Kidney (tissue), 14 donors: Measurements from ENCODE around the gene NRP2. TPM values are rescaled to one million over a fixed set of nuclear protein-coding genes. Genes with fewer than 3 reads are reported as not detected.

Source experiments
- DNase-seq, 5 donors: peaks; one replicate each; pipeline ENCODE4 v3.0.0-alpha.2; 2013 to 2020
- FAIRE-seq: peaks from 2 replicates; lab custom pipeline; 2012; peaks lifted over from hg19 to GRCh38; lab: Jason Lieb, UNC
- H3K27ac ChIP-seq, 2 donors: one replicate each; pipeline ENCODE4 v1.7.0; 2013; ENCODE audit warnings: low read depth in 2 of 2, low read length in 2 of 2, inconsistent platforms in 1 of 2
- H3K27me3 ChIP-seq: one replicate; pipeline ENCODE4 v1.7.1; 2013; ENCODE audit warnings: low read length, inconsistent platforms; ENCODE audit not compliant: control insufficient read depth, insufficient read depth
- H3K36me3 ChIP-seq, 3 donors: one replicate each; pipeline versions ENCODE4 v1.7.0 to v1.7.1; 2013; ENCODE audit warnings: low read length in 3 of 3, control low read depth in 1 of 3, inconsistent platforms in 1 of 3; ENCODE audit not compliant: insufficient read depth in 3 of 3, control insufficient read depth in 2 of 3
- H3K4me1 ChIP-seq, 3 donors: one replicate each; pipeline versions ENCODE4 v1.7.0 to v1.7.1; 2013; ENCODE audit warnings: low read length in 3 of 3, inconsistent platforms in 1 of 3, low read depth in 1 of 3; ENCODE audit not compliant: control insufficient read depth in 2 of 3, insufficient read depth in 2 of 3
- H3K4me3 ChIP-seq, 3 donors: one replicate each; pipeline versions ENCODE4 v1.7.0 to v1.8.1; 2013; ENCODE audit warnings: low read length in 3 of 3, control low read depth in 1 of 3, inconsistent platforms in 1 of 3
- H3K9ac ChIP-seq, 3 donors: one replicate each; pipeline versions ENCODE4 v1.7.0 to v1.7.1; 2013; ENCODE audit warnings: low read length in 3 of 3, control low read depth in 1 of 3, inconsistent platforms in 1 of 3
- H3K9me3 ChIP-seq, 3 donors: one replicate each; pipeline versions ENCODE4 v1.7.0 to v1.7.1; 2013; ENCODE audit warnings: low read length in 3 of 3, control low read depth in 1 of 3, inconsistent platforms in 1 of 3; ENCODE audit not compliant: control insufficient read depth in 2 of 3, insufficient read depth in 1 of 3
- intact Hi-C: fragments of 100-400 bp; cut with DNase I; formaldehyde crosslinking; loops from one replicate; pipeline ENCODE4 v1.11.1; 2022
- polyA plus RNA-seq: library from polyadenylated mRNA; stranded (reverse); fragments of 350-450 nt; fragmentation: Illumina TruSeq; extraction: RNeasy Lipid Tissue Mini Kit (QIAGEN cat#74804); gene quantifications from one replicate; pipeline ENCODE4 v1.2.3, GENCODE V29; 2014; ENCODE audit warnings: low read depth, low replicate concordance; ENCODE audit not compliant: insufficient read depth
- total RNA-seq: library from RNA; stranded (reverse); fragmentation: NEBNext Ultra II Directional; extraction: Animal tissue kit (Norgen Biotek cat#: 25700); gene quantifications from one replicate; pipeline ENCODE4 v1.2.1, GENCODE V29; 2021
- TF ChIP-seq, protein P1 (sequence below): IDR thresholded peaks from 3 replicates; pipeline ENCODE4 v1.5.1; 2012; ENCODE audit warnings: mild to moderate bottlenecking, moderate library complexity, borderline replicate concordance; ENCODE audit not compliant: insufficient read depth; ENCODE audit errors: extremely low read depth
- donor health status: control.
- donor health status: control.
- donor health status: control.
- donor health status: control.
- donor health status: control.
- donor health status: DM: yes; HTN: yes; CAD: no.
- donor health status: Normal renal cell carcinoma (clear cell type).

The NRP2 gene
- total and polyA plus RNA-seq, 2 donors from 2014 or later: 2.3 to 37.7 TPM

GRCh38 chr2:205762881-205763280 is 80.6 kb downstream of the NRP2 start:
- DNase-seq: no peak
- intact Hi-C loops: loop anchor here (10.0 kb wide), 1 partner anchor 78 kb away; the partner anchor contains the start of gene NRP2
- H3K27ac ChIP-seq: no peak overlapping the region
- no peak for FAIRE-seq
- H3K9me3 ChIP-seq: no peaks in the 10 kb centered on the region
- no peak overlapping the region for H3K9ac ChIP-seq
- no peaks in the 10 kb centered on the region for H3K4me1 ChIP-seq
- TF ChIP-seq, protein P1, sequence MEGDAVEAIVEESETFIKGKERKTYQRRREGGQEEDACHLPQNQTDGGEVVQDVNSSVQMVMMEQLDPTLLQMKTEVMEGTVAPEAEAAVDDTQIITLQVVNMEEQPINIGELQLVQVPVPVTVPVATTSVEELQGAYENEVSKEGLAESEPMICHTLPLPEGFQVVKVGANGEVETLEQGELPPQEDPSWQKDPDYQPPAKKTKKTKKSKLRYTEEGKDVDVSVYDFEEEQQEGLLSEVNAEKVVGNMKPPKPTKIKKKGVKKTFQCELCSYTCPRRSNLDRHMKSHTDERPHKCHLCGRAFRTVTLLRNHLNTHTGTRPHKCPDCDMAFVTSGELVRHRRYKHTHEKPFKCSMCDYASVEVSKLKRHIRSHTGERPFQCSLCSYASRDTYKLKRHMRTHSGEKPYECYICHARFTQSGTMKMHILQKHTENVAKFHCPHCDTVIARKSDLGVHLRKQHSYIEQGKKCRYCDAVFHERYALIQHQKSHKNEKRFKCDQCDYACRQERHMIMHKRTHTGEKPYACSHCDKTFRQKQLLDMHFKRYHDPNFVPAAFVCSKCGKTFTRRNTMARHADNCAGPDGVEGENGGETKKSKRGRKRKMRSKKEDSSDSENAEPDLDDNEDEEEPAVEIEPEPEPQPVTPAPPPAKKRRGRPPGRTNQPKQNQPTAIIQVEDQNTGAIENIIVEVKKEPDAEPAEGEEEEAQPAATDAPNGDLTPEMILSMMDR: no peak
- H3K4me3 ChIP-seq: no peak overlapping the region
- no peaks in the 10 kb centered on the region for H3K27me3 ChIP-seq
- no peaks in the 10 kb centered on the region for H3K36me3 ChIP-seq

DNA sequence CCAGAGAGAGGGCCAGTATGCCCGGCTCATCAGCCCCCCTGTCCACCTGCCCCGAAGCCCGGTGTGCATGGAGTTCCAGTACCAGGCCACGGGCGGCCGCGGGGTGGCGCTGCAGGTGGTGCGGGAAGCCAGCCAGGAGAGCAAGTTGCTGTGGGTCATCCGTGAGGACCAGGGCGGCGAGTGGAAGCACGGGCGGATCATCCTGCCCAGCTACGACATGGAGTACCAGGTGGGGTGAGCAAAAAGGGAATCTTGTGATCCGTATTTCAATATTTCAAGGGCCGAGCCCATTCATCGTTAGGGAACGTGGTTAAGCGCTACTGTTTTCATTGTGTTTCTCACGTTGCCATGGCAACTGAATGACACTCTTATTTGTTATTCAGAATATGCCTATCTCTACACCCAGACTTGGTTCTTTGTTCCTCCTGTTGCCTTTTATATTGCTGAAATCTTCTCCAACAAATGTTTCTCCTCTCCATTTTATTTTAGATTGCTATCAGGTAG is 81.5 kb downstream of the NRP2 start:
- no peaks in the 10 kb centered on the region for H3K27me3 ChIP-seq
- DNase-seq (peak in 4 of 5 donors; percentile 76 to 81 (median 78)), FAIRE-seq (no peak)
- intact Hi-C loops: loop anchor here (10.0 kb wide), 1 partner anchor 79 kb away; the partner anchor contains the start of gene NRP2
- H3K4me3 ChIP-seq: no peak overlapping the region
- TF ChIP-seq, protein P1: peak; percentile 7
- H3K9me3 ChIP-seq: no peaks in the 10 kb centered on the region
- H3K36me3 ChIP-seq: no peaks in the 10 kb centered on the region
- no peak overlapping the region for H3K9ac ChIP-seq
- no peaks in the 10 kb centered on the region for H3K4me1 ChIP-seq
- no peak overlapping the region for H3K27ac ChIP-seq

DNA sequence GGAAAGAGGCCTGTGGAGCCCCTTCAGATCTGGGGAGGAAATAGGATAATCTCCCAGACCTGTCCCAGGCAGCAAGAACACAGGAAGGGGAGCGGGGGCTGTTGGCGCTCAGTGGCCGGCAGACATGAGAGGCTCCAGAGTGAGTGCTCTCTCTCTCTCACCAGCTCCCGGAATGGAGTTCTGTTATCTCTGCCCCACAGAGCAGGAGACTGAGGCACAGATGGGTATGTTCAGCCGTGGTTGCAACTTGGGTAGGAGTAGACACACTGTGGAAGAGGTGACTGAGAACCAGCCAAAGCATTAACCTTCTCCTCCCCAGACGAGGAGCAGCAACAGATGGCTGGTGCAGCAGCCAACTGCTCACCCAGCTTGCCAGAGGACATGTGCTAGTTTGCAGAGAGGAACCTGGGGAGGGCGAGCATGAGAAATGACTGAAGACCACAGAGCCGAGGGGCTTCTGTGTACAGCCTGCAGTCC is 82.0 kb downstream of the NRP2 start:
- TF ChIP-seq, protein P1: no peak
- intact Hi-C loops: loop anchor here (10.0 kb wide), 1 partner anchor 80 kb away; the partner anchor contains the start of gene NRP2
- Histone ChIP-seq H3K27me3 (no peaks in the 10 kb centered on the region), H3K27ac (no peak overlapping the region), H3K9me3 (no peaks in the 10 kb centered on the region), H3K4me1 (no peaks in the 10 kb centered on the region), H3K4me3 (no peak overlapping the region), H3K36me3 (no peaks in the 10 kb centered on the region), H3K9ac (no peak overlapping the region)
- FAIRE-seq (no peak), DNase-seq (no peak)
